Measurements from ENCODE around the gene ASB4. TPM values are rescaled to one million over a fixed set of nuclear protein-coding genes. Genes with fewer than 3 reads are reported as not detected.
A peak's percentile ranks its signal among the peaks of the same experiment; 100 is the strongest.
"Not testable (repeated sequence)": the region's sequence is repeated elsewhere in the genome, so short reads cannot be mapped to it uniquely, and the experiment has no call there.

Gene ASB4
- total RNA-seq, 2 donors from 2014 or later = 0.14 TPM; not detected in 1

GRCh38 chr7:95503271-95504131, 17.8 kb downstream of the ASB4 start:
- H3K4me3 ChIP-seq = no peak overlapping the region
- H3K27ac ChIP-seq = no peak overlapping the region
- no peak for TF ChIP-seq CTCF (IDR thresholded peaks at IDR 0.05)
- no peaks in the 10 kb centered on the region for H3K27me3 ChIP-seq (replicated peaks; ENCODE audit: insufficient read depth)
- no peaks in the 10 kb centered on the region for H3K9me3 ChIP-seq
- H3K36me3 ChIP-seq = no peaks in the 10 kb centered on the region
- no peaks in the 10 kb centered on the region for H3K4me1 ChIP-seq (ENCODE audit: control insufficient read depth in 1 of 2, low read depth in 2 of 2)
- no peak for ATAC-seq (ENCODE audit: insufficient number of reproducible peaks, low FRiP score, low read depth)
- no peak for DNase-seq (ENCODE audit: low spot score)

- H3K9me3 ChIP-seq; H3K36me3 ChIP-seq; ATAC-seq (ENCODE audit: insufficient number of reproducible peaks, low FRiP score, low read depth): not testable (repeated sequence)
Observed at GRCh38 chr7:95504132-95504588, 18.4 kb downstream of the ASB4 start.

DNA sequence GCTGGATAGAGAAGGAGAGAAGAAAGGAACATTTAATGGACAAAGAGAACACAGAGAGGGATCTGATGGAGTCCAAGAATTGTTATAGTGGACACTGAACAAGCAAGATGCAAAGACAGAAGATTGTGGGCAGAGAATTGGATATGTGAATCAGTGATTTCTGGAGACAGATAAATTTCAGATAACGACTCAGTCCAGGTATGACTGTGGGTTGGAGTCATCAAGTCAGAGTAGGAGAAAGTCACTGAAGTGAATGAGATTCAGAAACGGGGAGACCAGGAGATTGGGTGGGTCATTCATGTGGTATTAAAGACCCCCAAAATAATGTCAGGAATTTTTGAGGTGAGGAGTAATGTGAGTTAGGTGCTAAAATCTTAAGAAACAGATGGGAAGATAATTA, 23.0 kb downstream of the ASB4 start:
- no peaks in the 10 kb centered on the region for H3K36me3 ChIP-seq
- H3K4me1 ChIP-seq (ENCODE audit: control insufficient read depth in 1 of 2, low read depth in 2 of 2) = no peaks in the 10 kb centered on the region
- no peaks in the 10 kb centered on the region for H3K9me3 ChIP-seq
- no peaks in the 10 kb centered on the region for H3K27me3 ChIP-seq (replicated peaks; ENCODE audit: insufficient read depth)
- DNase-seq (ENCODE audit: low spot score) (no peak), ATAC-seq (ENCODE audit: insufficient number of reproducible peaks, low FRiP score, low read depth) (no peak)
- TF ChIP-seq CTCF (IDR thresholded peaks at IDR 0.05) = no peak
- no peak overlapping the region for H3K27ac ChIP-seq
- no peak overlapping the region for H3K4me3 ChIP-seq

More at GRCh38 chr7:95504132-95504588, 18.4 kb downstream of the ASB4 start:
- DNase-seq (ENCODE audit: low spot score); H3K4me3 ChIP-seq; H3K27ac ChIP-seq; H3K4me1 ChIP-seq (ENCODE audit: control insufficient read depth in 1 of 2, low read depth in 2 of 2); H3K27me3 ChIP-seq (replicated peaks; ENCODE audit: insufficient read depth): not testable (repeated sequence)

DNA sequence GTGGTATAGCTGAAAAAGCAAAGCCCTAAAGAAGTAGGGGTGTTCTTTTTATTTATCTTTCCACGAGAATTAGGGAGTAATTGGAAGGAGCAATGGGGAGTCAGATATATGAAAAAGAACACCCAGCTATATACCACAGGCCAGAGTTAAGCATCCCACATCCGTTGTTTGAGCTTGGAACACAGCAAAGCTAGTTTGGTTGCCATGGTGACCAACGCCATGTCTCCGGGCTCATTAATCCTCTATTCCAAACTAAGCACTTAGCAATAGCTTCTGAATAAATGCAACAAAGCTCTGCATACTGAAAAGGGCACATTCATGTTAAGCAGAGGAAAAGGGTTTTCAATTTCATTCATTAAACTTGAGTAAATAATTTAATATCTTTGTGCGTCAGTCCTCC, 23.5 kb downstream of the ASB4 start:
- no peak for ATAC-seq (ENCODE audit: insufficient number of reproducible peaks, low FRiP score, low read depth)
- no peaks in the 10 kb centered on the region for H3K27me3 ChIP-seq (replicated peaks; ENCODE audit: insufficient read depth)
- no peaks in the 10 kb centered on the region for H3K4me1 ChIP-seq (ENCODE audit: control insufficient read depth in 1 of 2, low read depth in 2 of 2)
- H3K36me3 ChIP-seq = no peaks in the 10 kb centered on the region
- H3K4me3 ChIP-seq = no peak overlapping the region
- no peak for DNase-seq (ENCODE audit: low spot score)
- H3K9me3 ChIP-seq = no peaks in the 10 kb centered on the region
- TF ChIP-seq CTCF (IDR thresholded peaks at IDR 0.05) = no peak
- H3K27ac ChIP-seq = no peak overlapping the region

DNA sequence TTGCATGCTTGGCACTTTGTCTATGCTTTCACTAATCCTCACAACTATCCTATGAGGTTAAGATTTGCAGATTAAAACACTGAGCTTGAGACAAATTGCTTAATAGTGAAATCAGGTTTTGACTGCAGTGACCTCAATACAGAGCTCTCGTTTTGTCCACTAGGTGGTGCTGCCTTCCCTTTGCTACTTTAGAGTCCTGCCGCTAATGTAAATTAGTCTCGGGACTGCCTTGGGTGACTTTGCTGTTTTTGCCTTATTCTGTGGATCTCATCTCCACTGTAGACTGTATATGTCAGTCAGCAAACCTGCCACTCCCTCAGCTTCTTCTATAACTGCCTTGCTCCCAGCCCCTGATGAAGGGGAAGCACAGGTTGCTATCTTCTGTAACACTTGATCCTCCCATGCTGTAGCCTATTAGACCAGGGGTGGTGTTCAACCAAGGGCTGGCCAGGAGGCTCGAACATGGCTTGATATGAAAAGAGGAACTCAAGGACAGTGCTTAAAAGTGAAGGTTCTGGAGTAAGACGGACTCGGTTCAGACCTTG, 26.0 kb downstream of the ASB4 start:
- H3K27ac ChIP-seq = no peak overlapping the region
- ATAC-seq (ENCODE audit: insufficient number of reproducible peaks, low FRiP score, low read depth) = peak; percentile 84
- no peaks in the 10 kb centered on the region for H3K36me3 ChIP-seq
- H3K4me1 ChIP-seq (ENCODE audit: control insufficient read depth in 1 of 2, low read depth in 2 of 2) = no peaks in the 10 kb centered on the region
- H3K9me3 ChIP-seq = no peaks in the 10 kb centered on the region
- no peak overlapping the region for H3K4me3 ChIP-seq
- peak; percentile 89 for TF ChIP-seq CTCF (IDR thresholded peaks at IDR 0.05)
- DNase-seq (ENCODE audit: low spot score) = peak; percentile 51
- H3K27me3 ChIP-seq (replicated peaks; ENCODE audit: insufficient read depth) = no peaks in the 10 kb centered on the region
